HCT116 (cell line): ENCODE data around the gene CD3E. TPM values are rescaled to one million over a fixed set of nuclear protein-coding genes. Genes with fewer than 3 reads are reported as not detected.

ENCODE experiments used
- ATAC-seq: fragments of 200-7000 bp; cut with Tn5 transposase; 2 replicates; pipeline ENCODE4 v1.9.1; 2020; ENCODE audit warnings: mild to moderate bottlenecking, moderate library complexity
- BruUV-seq: library from RNA; stranded (reverse); fragments of 400-500 nt; replicated peaks from 2 replicates; lab custom pipeline; 2021; lab: Mats Ljungman, UMichigan
- CTCF ChIA-PET: fragments of 300-600 bp; sonication (Branson Sonifier 250); formaldehyde crosslinking; loops from one replicate; lab custom pipeline; 2021; ENCODE audit warnings: antibody characterized with exemption; lab: Charles Lee
- POLR2A ChIA-PET: fragments of 300-600, 350-600 bp; sonication (Branson Sonifier 250); formaldehyde crosslinking; loops from one replicate; lab custom pipeline; 2021; ENCODE audit warnings: antibody characterized with exemption; lab: Charles Lee
- RAD21 ChIA-PET, 2 experiments: fragments of 300-600 bp; sonication (Branson Sonifier 250); formaldehyde crosslinking; loops; one replicate each; lab custom pipeline; 2023; ENCODE audit warnings: low total read pairs in 2 of 2; ENCODE audit not compliant: uncharacterized antibody in 2 of 2, unreplicated experiment in 2 of 2, low non-redundant PET in 1 of 2; lab: Charles Lee
- DNase-seq: peaks from one replicate; pipeline ENCODE4 v3.0.0-alpha.2; 2010; ENCODE audit warnings: low read depth, low spot score
- H2AFZ ChIP-seq: fragments of 200-600 bp; shearing (Covaris generic), sonication (generic); 2 replicates; pipeline ENCODE4 v1.6.1; 2017; ENCODE audit warnings: low read depth, mixed run types, mixed read lengths, antibody characterized with exemption, low read length; ENCODE audit not compliant: poor library complexity, severe bottlenecking
- H3K27ac ChIP-seq: 2 replicates; pipeline ENCODE4 v1.5.1; 2012; ENCODE audit warnings: low read depth, low read length
- H3K27me3 ChIP-seq: fragments of 200-600 bp; sonication (generic); 2 replicates; pipeline ENCODE4 v1.6.1; 2016; ENCODE audit warnings: mixed run types, low read length, mixed read lengths; ENCODE audit not compliant: insufficient read depth
- H3K36me3 ChIP-seq, 2 experiments: fragments of 200-500 bp in 1 of 2; fragments of 200-600 bp in 1 of 2; sonication (Bioruptor generic) in 1 of 2; sonication (generic) in 1 of 2; 2 replicates each; pipeline versions ENCODE4 v1.5.1 to v1.6.1; 2014 to 2016; ENCODE audit warnings: low read length in 2 of 2, inconsistent platforms in 1 of 2, mixed read lengths in 1 of 2, mixed run types in 1 of 2; ENCODE audit not compliant: insufficient read depth in 2 of 2, control insufficient read depth in 1 of 2
- H3K4me1 ChIP-seq, 2 experiments: fragments of 200-600 bp in 1 of 2; sonication (generic) in 1 of 2; 2 replicates each; pipeline versions ENCODE4 v1.5.1 to v1.6.1; 2012 to 2017; ENCODE audit warnings: low read length in 2 of 2, inconsistent platforms in 1 of 2, mild to moderate bottlenecking in 1 of 2, mixed read lengths in 1 of 2, mixed run types in 1 of 2, moderate library complexity in 1 of 2; ENCODE audit not compliant: insufficient read depth in 2 of 2, control insufficient read depth in 1 of 2
- H3K4me2 ChIP-seq: fragments of 200-600 bp; sonication (generic); 2 replicates; pipeline ENCODE4 v1.6.1; 2017; ENCODE audit warnings: mixed run types, low read length, mixed read lengths
- H3K4me3 ChIP-seq, 2 experiments: fragments of 200-600 bp in 1 of 2; sonication (generic) in 1 of 2; replicated peaks in 1 of 2; 2 replicates each; pipeline ENCODE4 v1.5.1; 2011 to 2016; ENCODE audit warnings: low read length in 2 of 2, control low read depth in 1 of 2, low read depth in 1 of 2, mild to moderate bottlenecking in 1 of 2, mixed read lengths in 1 of 2, mixed run types in 1 of 2
- H3K79me2 ChIP-seq: fragments of 200-600 bp; sonication (generic); 2 replicates; pipeline ENCODE4 v1.6.1; 2017; ENCODE audit warnings: mild to moderate bottlenecking, mixed run types, low read length, moderate library complexity, mixed read lengths; ENCODE audit not compliant: insufficient read depth
- H3K9ac ChIP-seq: fragments of 200-600 bp; sonication (generic); 2 replicates; pipeline ENCODE4 v1.6.1; 2016; ENCODE audit warnings: low read length, mixed read lengths
- H3K9me2 ChIP-seq: fragments of 200-600 bp; sonication (generic), shearing (Covaris generic); 2 replicates; pipeline ENCODE4 v1.6.1; 2017; ENCODE audit warnings: mixed run types, mild to moderate bottlenecking, moderate library complexity; ENCODE audit not compliant: insufficient read depth
- H3K9me3 ChIP-seq, 2 experiments: fragments of 200-500 bp in 1 of 2; fragments of 200-600 bp in 1 of 2; sonication (Bioruptor generic) in 1 of 2; sonication (generic) in 1 of 2; 2 replicates each; pipeline ENCODE4 v1.6.1; 2014 to 2017; ENCODE audit warnings: low read length in 2 of 2, mixed read lengths in 2 of 2, inconsistent platforms in 1 of 2, low read depth in 1 of 2, mild to moderate bottlenecking in 1 of 2, mixed run types in 1 of 2, moderate library complexity in 1 of 2; ENCODE audit not compliant: control insufficient read depth in 1 of 2, insufficient read depth in 1 of 2
- H4K20me1 ChIP-seq: fragments of 200-600 bp; sonication (generic), shearing (Covaris generic); 2 replicates; pipeline ENCODE4 v1.6.1; 2017; ENCODE audit warnings: mixed run types, mild to moderate bottlenecking, moderate library complexity; ENCODE audit not compliant: insufficient read depth
- ELF1 ChIP-seq: IDR thresholded peaks from 2 replicates; pipeline ENCODE4 v1.6.1; 2012; ENCODE audit warnings: low read depth, borderline replicate concordance
- EZH2 ChIP-seq: fragments of 200-600 bp; sonication (generic); IDR thresholded peaks from 2 replicates; pipeline ENCODE4 v1.6.1; 2017; ENCODE audit warnings: antibody characterized with exemption, mixed run types
- EZH2phosphoT487 ChIP-seq: fragments of 200-600 bp; IDR thresholded peaks from 2 replicates; pipeline ENCODE4 v1.6.1; 2018; ENCODE audit warnings: antibody characterized with exemption, borderline replicate concordance
- POLR2A ChIP-seq: IDR thresholded peaks from 2 replicates; pipeline ENCODE4 v1.7.0; 2011; ENCODE audit warnings: borderline replicate concordance; ENCODE audit not compliant: insufficient read depth, insufficient read length; ENCODE audit errors: extremely low read depth
- POLR2AphosphoS5 ChIP-seq: IDR thresholded peaks from 2 replicates; pipeline ENCODE4 v1.6.1; 2011; ENCODE audit warnings: mild to moderate bottlenecking, low read depth, low read length, moderate library complexity
- SRF ChIP-seq: IDR thresholded peaks from 2 replicates; pipeline ENCODE4 v1.6.1; 2012; ENCODE audit warnings: low read depth
- YY1 ChIP-seq: IDR thresholded peaks from 2 replicates; pipeline ENCODE4 v1.6.1; 2011; ENCODE audit warnings: low read length, low read depth, moderate library complexity, mild to moderate bottlenecking; ENCODE audit not compliant: insufficient replicate concordance; ENCODE audit errors: extremely low read depth
- ZNF274 ChIP-seq: fragments of 200-500 bp; sonication (Bioruptor generic); IDR thresholded peaks from 2 replicates; pipeline ENCODE4 v1.6.1; 2014; ENCODE audit warnings: mild to moderate bottlenecking, low read depth, low read length, inconsistent platforms
- intact Hi-C: fragments of 100-400 bp; cut with micrococcal nuclease; formaldehyde crosslinking; loops from 2 replicates; pipeline ENCODE4 v1.10.0; 2022
- total RNA-seq: library from RNA; stranded (reverse); gene quantifications from one replicate; pipeline ENCODE4 v1.2.1, GENCODE V29; 2021; ENCODE audit not compliant: unreplicated experiment
- TF ChIP-seq, protein P1 (sequence below): IDR thresholded peaks from 2 replicates; pipeline ENCODE4 v1.6.1; 2011; ENCODE audit warnings: mild to moderate bottlenecking, low read length, moderate library complexity; ENCODE audit not compliant: insufficient replicate concordance; ENCODE audit errors: extremely low read depth
- TF ChIP-seq, protein P2 (sequence below): IDR thresholded peaks from 2 replicates; pipeline ENCODE4 v1.6.1; 2012; ENCODE audit warnings: low read depth

Gene CD3E
- total RNA-seq, 1 experiment from 2014 or later = 0.79 TPM

- Histone ChIP-seq H2AFZ (no peak overlapping the region), H3K27ac (no peak overlapping the region), H3K9me2 (no peaks in the 10 kb centered on the region), H3K4me3 (no peak overlapping the region), H3K9me3 (no peaks in the 10 kb centered on the region), H4K20me1 (no peaks in the 10 kb centered on the region), H3K4me2 (no peak overlapping the region), H3K79me2 (no peaks in the 10 kb centered on the region), H3K27me3 (peaks cover 30% of the 10 kb centered on the region), H3K36me3 (no peaks in the 10 kb centered on the region), H3K4me1 (no peaks in the 10 kb centered on the region), H3K9ac (no peak overlapping the region)
- intact Hi-C loops = no loop called here
- no peak for TF ChIP-seq YY1
- no peak for TF ChIP-seq EZH2
- no peak for TF ChIP-seq POLR2AphosphoS5
- TF ChIP-seq, protein P1, sequence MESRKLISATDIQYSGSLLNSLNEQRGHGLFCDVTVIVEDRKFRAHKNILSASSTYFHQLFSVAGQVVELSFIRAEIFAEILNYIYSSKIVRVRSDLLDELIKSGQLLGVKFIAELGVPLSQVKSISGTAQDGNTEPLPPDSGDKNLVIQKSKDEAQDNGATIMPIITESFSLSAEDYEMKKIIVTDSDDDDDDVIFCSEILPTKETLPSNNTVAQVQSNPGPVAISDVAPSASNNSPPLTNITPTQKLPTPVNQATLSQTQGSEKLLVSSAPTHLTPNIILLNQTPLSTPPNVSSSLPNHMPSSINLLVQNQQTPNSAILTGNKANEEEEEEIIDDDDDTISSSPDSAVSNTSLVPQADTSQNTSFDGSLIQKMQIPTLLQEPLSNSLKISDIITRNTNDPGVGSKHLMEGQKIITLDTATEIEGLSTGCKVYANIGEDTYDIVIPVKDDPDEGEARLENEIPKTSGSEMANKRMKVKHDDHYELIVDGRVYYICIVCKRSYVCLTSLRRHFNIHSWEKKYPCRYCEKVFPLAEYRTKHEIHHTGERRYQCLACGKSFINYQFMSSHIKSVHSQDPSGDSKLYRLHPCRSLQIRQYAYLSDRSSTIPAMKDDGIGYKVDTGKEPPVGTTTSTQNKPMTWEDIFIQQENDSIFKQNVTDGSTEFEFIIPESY = no peak
- TF ChIP-seq ZNF274 = no peak
- no peak for TF ChIP-seq EZH2phosphoT487
- no peak for TF ChIP-seq ELF1
- no peak for TF ChIP-seq POLR2A
- TF ChIP-seq, protein P2, sequence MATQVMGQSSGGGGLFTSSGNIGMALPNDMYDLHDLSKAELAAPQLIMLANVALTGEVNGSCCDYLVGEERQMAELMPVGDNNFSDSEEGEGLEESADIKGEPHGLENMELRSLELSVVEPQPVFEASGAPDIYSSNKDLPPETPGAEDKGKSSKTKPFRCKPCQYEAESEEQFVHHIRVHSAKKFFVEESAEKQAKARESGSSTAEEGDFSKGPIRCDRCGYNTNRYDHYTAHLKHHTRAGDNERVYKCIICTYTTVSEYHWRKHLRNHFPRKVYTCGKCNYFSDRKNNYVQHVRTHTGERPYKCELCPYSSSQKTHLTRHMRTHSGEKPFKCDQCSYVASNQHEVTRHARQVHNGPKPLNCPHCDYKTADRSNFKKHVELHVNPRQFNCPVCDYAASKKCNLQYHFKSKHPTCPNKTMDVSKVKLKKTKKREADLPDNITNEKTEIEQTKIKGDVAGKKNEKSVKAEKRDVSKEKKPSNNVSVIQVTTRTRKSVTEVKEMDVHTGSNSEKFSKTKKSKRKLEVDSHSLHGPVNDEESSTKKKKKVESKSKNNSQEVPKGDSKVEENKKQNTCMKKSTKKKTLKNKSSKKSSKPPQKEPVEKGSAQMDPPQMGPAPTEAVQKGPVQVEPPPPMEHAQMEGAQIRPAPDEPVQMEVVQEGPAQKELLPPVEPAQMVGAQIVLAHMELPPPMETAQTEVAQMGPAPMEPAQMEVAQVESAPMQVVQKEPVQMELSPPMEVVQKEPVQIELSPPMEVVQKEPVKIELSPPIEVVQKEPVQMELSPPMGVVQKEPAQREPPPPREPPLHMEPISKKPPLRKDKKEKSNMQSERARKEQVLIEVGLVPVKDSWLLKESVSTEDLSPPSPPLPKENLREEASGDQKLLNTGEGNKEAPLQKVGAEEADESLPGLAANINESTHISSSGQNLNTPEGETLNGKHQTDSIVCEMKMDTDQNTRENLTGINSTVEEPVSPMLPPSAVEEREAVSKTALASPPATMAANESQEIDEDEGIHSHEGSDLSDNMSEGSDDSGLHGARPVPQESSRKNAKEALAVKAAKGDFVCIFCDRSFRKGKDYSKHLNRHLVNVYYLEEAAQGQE = no peak
- no peak for TF ChIP-seq SRF
- ATAC-seq (no peak), DNase-seq (no peak)
- POLR2A ChIA-PET = no interaction called here
- no TSS peak for BruUV-seq
- CTCF ChIA-PET = interaction anchor here (0.9 kb wide), 1 partner anchor 151 kb away, joined by 3 read pairs; no protein-coding TSS in a partner anchor
- RAD21 ChIA-PET = no interaction called here
These were observed 44.9 kb downstream of the CD3E start for GRCh38 chr11:118349475-118349874.
